ENCODE results near the gene SHD. TPM values are rescaled to one million over a fixed set of nuclear protein-coding genes. Genes with fewer than 3 reads are reported as not detected.
"Not testable (repeated sequence)": the region's sequence is repeated elsewhere in the genome, so short reads cannot be mapped to it uniquely, and the experiment has no call there.

SHD gene
- total and polyA plus RNA-seq, 11 donors = 0.52 TPM; not detected in 10

DNA sequence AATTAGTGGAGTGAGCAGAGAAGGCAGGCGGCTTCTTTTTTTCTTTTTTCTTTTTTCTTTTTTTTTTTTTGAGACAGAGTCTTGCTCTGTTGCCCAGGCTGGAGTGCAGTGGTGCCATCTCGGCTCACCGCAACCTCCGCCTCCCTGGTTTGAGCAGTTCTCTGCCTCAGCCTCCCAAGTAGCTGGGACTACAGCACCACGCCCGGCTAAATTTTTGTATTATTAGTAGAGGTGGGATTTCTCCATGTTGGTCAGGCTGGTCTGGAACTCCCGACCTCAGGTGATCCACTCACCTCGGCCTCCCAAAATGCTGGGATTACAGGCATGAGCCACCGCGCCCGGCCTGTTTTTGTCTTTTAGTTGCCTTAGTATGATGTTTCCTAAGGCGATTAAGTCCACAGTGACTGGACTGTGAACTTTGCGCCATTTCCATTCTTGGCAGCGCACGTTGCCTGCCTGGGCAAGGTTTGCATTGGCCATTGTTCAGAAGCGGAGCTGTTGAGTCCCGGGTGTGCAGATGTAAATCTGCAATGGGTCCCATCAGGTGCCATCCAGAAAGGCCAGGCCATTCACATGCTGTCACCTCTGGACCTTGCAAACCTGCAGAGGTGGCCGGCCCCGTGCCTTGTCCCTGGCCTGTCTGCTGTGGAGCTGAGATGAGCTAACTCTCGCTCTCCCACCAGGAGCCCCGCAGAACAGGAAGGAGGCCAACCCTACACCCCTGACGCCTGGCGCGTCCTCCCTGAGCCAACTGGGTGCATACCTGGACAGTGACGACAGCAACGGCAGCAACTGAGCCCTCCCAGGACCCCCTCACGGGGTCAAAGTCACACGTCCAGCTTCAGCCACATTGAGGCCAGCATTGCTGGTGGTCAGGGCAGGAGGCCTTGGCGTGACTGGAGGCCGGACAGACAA, 10.9 kb upstream of the SHD start:
- WGBS, 4 donors = 82 to 92% (median 90%) methylated on average over 25 to 30 of the region's 30 CpGs

DNA sequence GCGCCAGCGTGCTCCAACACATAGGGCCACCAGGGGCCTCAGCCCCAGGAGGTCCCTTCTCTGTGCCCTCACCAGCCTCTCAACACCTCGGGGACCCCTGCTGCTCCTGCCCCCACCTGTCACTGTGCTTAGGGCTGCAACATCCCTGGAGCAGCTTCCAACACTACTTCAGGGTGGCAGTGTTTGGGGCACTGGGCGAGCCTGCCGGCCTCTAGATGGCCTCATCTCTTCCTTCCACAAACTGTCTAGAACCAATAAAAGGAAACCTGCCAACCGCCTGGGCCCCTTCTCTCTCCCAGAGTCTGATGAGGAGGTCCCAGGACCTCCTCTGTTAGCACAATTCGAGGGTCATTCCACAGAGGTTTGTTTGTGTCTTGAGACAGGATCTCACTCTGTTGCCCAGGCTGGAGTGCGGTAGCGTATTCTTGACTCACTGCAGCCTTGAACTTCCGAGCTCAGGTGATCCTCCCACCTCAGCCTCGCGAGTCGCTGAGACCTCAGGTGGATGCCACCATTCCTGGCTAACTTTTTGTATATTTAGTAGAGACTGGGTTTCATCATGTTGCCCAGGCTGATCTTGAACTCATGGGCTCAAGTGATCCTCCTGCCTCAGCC, 10.1 kb upstream of the SHD start:
- DNase-seq (no peak), ATAC-seq (no peak)
- H3K4me3 ChIP-seq = no peak overlapping the region
- H3K9me3 ChIP-seq = peaks cover 0 to 6% (median 0%) of the 10 kb centered on the region in 12 donors
- TF ChIP-seq POLR2A (IDR thresholded peaks at IDR 0.05) = no peak
- TF ChIP-seq, protein P1, sequence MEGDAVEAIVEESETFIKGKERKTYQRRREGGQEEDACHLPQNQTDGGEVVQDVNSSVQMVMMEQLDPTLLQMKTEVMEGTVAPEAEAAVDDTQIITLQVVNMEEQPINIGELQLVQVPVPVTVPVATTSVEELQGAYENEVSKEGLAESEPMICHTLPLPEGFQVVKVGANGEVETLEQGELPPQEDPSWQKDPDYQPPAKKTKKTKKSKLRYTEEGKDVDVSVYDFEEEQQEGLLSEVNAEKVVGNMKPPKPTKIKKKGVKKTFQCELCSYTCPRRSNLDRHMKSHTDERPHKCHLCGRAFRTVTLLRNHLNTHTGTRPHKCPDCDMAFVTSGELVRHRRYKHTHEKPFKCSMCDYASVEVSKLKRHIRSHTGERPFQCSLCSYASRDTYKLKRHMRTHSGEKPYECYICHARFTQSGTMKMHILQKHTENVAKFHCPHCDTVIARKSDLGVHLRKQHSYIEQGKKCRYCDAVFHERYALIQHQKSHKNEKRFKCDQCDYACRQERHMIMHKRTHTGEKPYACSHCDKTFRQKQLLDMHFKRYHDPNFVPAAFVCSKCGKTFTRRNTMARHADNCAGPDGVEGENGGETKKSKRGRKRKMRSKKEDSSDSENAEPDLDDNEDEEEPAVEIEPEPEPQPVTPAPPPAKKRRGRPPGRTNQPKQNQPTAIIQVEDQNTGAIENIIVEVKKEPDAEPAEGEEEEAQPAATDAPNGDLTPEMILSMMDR (IDR thresholded peaks at IDR 0.05) = no peak
- H3K36me3 ChIP-seq = peaks cover 0 to 82% (median 60%) of the 10 kb centered on the region in 9 donors
- H3K27ac ChIP-seq = no peak overlapping the region
- WGBS, 4 donors = 88 to 92% (median 89%) methylated on average over 12 to 13 of the region's 13 CpGs
- intact Hi-C loops (cut with DNase I) = loop anchor here (5.0 to 10.0 kb wide), 6 partner anchors 56 to 256 kb away; partner anchors contain the start of genes CHAF1A (in 3 of the 10) and SH3GL1 (in 3 of the 10)
- H3K27me3 ChIP-seq = no peaks in the 10 kb centered on the region
- peaks cover 0 to 7% (median 0%) of the 10 kb centered on the region in 12 donors for H3K4me1 ChIP-seq

More for the DNA sequence above, 10.9 kb upstream of the SHD start:
- H3K9me3 ChIP-seq = peaks cover 0 to 6% (median 0%) of the 10 kb centered on the region in 12 donors
- intact Hi-C loops (cut with DNase I) = loop anchor here (2.0 to 10.0 kb wide), 7 partner anchors 57 to 257 kb away; partner anchors contain the start of genes CHAF1A (in 3 of the 10) and SH3GL1 (in 3 of the 10)
- peaks cover 0 to 90% (median 64%) of the 10 kb centered on the region in 9 donors for H3K36me3 ChIP-seq
- H3K4me1 ChIP-seq = peaks cover 0 to 7% (median 0%) of the 10 kb centered on the region in 12 donors
- ATAC-seq = peak in 1 of 4 donors; percentile 11
- no peak overlapping the region for H3K4me3 ChIP-seq
- no peak overlapping the region for H3K27ac ChIP-seq
- no peak for DNase-seq
- TF ChIP-seq, protein P1 (IDR thresholded peaks at IDR 0.05) = peak in 2 of 12 donors; percentile 1 to 7
- TF ChIP-seq POLR2A (IDR thresholded peaks at IDR 0.05) = no peak
- H3K27me3 ChIP-seq = no peaks in the 10 kb centered on the region

DNA sequence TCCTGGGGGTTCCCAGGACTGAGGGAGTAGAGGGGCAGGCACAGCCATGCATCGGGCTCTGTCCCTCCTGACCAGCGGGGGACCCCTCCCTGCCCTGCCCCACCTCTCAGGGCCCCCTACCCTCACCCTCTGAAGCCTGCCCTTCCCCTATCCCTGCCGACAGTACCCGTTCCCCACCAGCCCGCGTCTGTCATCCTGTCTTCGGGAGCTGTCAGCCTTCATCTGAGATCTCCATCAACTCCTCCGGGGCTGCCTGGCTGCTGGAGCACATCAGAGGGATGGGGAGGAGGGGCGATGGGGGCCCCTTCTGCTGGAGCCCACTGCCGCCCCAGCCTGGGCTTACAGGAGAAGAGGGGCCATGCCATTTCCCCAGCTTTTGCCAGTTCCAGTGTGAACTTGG, 6.2 kb upstream of the SHD start:
- WGBS, 4 donors = 44 to 58% (median 54%) methylated on average over 8 to 10 of the region's 10 CpGs
- no peak for DNase-seq
- peaks cover 0 to 7% (median 0%) of the 10 kb centered on the region in 9 donors for H3K27me3 ChIP-seq
- H3K4me1 ChIP-seq = peaks cover 0 to 3% (median 0%) of the 10 kb centered on the region in 12 donors
- H3K27ac ChIP-seq = no peak overlapping the region
- peaks cover 0 to 45% (median 27%) of the 10 kb centered on the region in 9 donors for H3K36me3 ChIP-seq
- TF ChIP-seq, protein P1 (IDR thresholded peaks at IDR 0.05) = no peak
- TF ChIP-seq POLR2A (IDR thresholded peaks at IDR 0.05) = no peak
- ATAC-seq = peak in 1 of 4 donors; percentile 29
- H3K4me3 ChIP-seq = no peak overlapping the region
- H3K9me3 ChIP-seq = peaks cover 0 to 6% (median 0%) of the 10 kb centered on the region in 12 donors
- intact Hi-C loops (cut with DNase I) = loop anchor here in 2 of 10 donors (10.0 kb wide), 1 partner anchor 252 kb away; no protein-coding TSS in a partner anchor

DNA sequence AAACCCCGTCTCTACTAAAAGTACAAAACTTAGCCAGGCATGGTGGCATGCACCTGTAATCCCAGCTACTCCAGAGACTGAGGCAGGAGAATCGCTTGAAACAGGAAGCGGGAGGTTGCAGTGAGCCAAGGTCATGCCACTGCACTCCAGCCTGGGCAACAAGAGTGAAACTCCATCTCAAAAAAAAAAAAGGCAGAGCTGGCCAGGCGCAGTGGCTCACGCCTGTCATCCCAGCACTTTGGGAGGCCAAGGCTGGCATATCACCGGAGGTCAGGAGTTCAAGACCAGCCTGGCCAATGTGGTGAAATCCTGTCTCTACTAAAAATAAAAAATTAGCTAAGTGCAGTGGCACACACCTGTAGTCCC, 4.8 kb upstream of the SHD start:
- not testable (repeated sequence) for H3K27ac ChIP-seq, H3K9me3 ChIP-seq, ATAC-seq, DNase-seq, H3K4me3 ChIP-seq
- H3K27me3 ChIP-seq = peaks cover 3 to 21% (median 8%) of the 10 kb centered on the region in 9 donors
- intact Hi-C loops (cut with DNase I) = loop anchor here in 2 of 10 donors (10.0 kb wide), 1 partner anchor 250 kb away; no protein-coding TSS in a partner anchor
- peaks cover 0 to 13% (median 3%) of the 10 kb centered on the region in 12 donors for H3K4me1 ChIP-seq
- peaks cover 0 to 31% (median 14%) of the 10 kb centered on the region in 9 donors for H3K36me3 ChIP-seq
- 77 to 88% (median 86%) methylated on average over 6 of the region's 6 CpGs for WGBS, 4 donors
